ENCODE measurements around the gene HOXB4. TPM values are rescaled to one million over a fixed set of nuclear protein-coding genes. Genes with fewer than 3 reads are reported as not detected.
A peak's percentile ranks its signal among the peaks of the same experiment; 100 is the strongest.

The HOXB4 gene
- total and polyA plus RNA-seq, 12 donors, result 1.7 to 9.8 (median 3.4) TPM

DNA sequence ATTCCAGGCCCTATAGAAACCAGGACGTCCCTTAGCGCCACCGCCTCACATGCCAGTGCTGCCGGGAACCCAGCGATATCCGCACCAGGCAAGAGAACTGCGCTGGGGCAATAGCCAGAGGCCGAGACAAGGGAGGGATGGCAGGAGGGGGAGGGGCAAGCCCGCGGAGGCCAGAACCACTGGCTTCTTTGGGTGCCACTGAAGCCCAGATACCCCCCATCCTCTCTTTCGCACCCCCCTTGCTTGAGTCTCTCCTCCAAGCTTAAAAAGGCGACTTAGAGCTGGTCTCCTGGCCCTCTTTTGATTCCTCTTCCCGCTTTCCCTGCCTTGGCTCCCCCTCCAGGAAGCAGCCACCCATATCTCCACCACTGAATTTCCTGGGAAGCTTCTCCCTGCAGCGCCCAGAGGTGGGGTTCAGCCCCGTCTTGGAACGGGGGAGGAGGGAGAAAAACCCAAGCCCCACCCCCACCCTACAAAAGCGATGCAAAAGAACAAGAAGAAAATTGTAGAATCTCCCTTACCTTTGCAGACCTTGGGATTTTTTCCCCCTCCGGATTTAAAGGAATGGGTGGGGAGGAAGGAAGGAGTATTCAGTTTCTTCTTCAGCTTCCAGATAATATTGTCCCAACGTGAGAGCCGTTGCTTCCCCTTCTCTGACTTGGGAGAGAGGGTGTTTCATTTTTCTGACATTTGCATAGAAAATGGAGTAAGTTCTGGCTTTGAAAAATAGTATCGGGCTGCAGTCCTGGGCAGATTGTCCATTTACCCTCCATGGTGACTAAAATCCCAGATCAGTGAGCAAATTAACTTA, 26.0 kb upstream of the HOXB4 start:
- TF ChIP-seq POLR2A (IDR thresholded peaks at IDR 0.05) (peak in 1 of 2 donors; percentile 53), CTCF (IDR thresholded peaks at IDR 0.05) (no peak)
- DNase-seq, result peak in 5 of 7 donors; percentile 65 to 81 (median 68)
- H3K9me3 ChIP-seq (replicated peaks in 1 of 3), result no peaks in the 10 kb centered on the region
- peak overlapping the region; percentile 21 to 87 (median 55) for H3K27ac ChIP-seq
- peaks cover 0 to 17% of the 10 kb centered on the region in 2 donors for H3K4me1 ChIP-seq (replicated peaks in 1 of 2)
- no peaks in the 10 kb centered on the region for H3K27me3 ChIP-seq
- intact Hi-C loops (cut with DNase I), result no loop called here
- H3K36me3 ChIP-seq (replicated peaks in 1 of 2), result no peaks in the 10 kb centered on the region
- peak overlapping the region in 3 of 4 donors; percentile 1 to 70 (median 11) for H3K4me3 ChIP-seq
- 13 to 16% (median 14%) methylated on average over 21 of the region's 21 CpGs for WGBS, 4 donors

GRCh38 chr17:48601539-48602425, 23.6 kb upstream of the HOXB4 start:
- Histone ChIP-seq H3K9me3 (replicated peaks in 1 of 3) (no peaks in the 10 kb centered on the region), H3K36me3 (replicated peaks in 1 of 2) (no peaks in the 10 kb centered on the region), H3K27ac (no peak overlapping the region), H3K4me1 (replicated peaks in 1 of 2) (peaks cover 0 to 30% of the 10 kb centered on the region in 2 donors), H3K27me3 (no peaks in the 10 kb centered on the region), H3K4me3 (peak overlapping the region in 1 of 4 donors; percentile 70)
- TF ChIP-seq POLR2A (IDR thresholded peaks at IDR 0.05) (no peak), CTCF (IDR thresholded peaks at IDR 0.05) (no peak)
- WGBS, 4 donors, result 41 to 47% (median 42%) methylated on average over 30 to 35 of the region's 35 CpGs
- DNase-seq, result no peak
- intact Hi-C loops (cut with DNase I), result no loop called here

DNA sequence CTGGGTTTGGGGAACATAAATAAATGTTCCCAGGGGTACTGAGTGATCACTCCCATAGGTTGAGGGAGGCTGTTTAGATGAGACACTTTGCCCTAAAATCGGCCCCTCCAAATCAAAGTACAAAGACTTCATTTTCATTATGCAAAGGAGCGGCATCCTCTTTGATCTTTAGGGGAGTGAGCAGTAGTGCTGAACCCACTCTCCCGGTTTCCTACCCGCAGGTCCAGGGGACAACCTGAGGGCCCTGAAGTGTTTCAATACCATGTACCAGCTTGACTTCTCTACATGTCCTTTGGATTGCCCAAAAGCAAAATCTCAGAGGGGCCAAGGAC, 23.0 kb upstream of the HOXB4 start:
- peaks cover 0 to 1% of the 10 kb centered on the region in 2 donors for H3K36me3 ChIP-seq (replicated peaks in 1 of 2)
- DNase-seq, result no peak
- H3K9me3 ChIP-seq (replicated peaks in 1 of 3), result no peaks in the 10 kb centered on the region
- WGBS, 4 donors, result 66 to 89% (median 81%) methylated on average over 3 to 4 of the region's 4 CpGs
- peaks cover 0 to 30% of the 10 kb centered on the region in 2 donors for H3K4me1 ChIP-seq (replicated peaks in 1 of 2)
- intact Hi-C loops (cut with DNase I), result no loop called here
- TF ChIP-seq POLR2A (IDR thresholded peaks at IDR 0.05) (no peak), CTCF (IDR thresholded peaks at IDR 0.05) (no peak)
- no peaks in the 10 kb centered on the region for H3K27me3 ChIP-seq
- H3K4me3 ChIP-seq, result no peak overlapping the region
- no peak overlapping the region for H3K27ac ChIP-seq

Data from adrenal gland (tissue), 12 donors.